ENCODE data around the gene PKN3.

DNA sequence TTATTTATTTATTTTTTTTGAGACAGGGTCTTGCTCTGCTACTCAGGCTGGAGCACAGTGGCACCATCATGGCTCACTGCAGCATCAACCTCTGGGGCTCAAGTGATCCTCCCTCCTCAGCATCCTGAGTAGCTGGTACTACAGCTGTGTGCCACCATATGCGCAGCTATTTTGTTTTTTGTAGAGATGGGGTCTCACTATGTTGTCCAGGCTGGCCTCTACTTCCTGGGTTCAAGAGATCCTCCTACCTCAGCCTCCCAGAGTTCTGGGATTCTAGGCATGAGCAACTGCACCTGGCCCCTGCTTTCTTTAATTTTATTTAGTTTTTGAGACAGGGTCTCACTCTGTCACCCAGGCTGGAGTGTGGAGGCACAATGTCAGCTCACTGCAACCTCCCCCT lies 41.1 kb downstream of the PKN3 start:
- TF ChIP-seq, protein P1, sequence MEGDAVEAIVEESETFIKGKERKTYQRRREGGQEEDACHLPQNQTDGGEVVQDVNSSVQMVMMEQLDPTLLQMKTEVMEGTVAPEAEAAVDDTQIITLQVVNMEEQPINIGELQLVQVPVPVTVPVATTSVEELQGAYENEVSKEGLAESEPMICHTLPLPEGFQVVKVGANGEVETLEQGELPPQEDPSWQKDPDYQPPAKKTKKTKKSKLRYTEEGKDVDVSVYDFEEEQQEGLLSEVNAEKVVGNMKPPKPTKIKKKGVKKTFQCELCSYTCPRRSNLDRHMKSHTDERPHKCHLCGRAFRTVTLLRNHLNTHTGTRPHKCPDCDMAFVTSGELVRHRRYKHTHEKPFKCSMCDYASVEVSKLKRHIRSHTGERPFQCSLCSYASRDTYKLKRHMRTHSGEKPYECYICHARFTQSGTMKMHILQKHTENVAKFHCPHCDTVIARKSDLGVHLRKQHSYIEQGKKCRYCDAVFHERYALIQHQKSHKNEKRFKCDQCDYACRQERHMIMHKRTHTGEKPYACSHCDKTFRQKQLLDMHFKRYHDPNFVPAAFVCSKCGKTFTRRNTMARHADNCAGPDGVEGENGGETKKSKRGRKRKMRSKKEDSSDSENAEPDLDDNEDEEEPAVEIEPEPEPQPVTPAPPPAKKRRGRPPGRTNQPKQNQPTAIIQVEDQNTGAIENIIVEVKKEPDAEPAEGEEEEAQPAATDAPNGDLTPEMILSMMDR (IDR thresholded peaks at IDR 0.05; ENCODE audit: low read length): no peak
- TF ChIP-seq EZH2 (IDR thresholded peaks at IDR 0.05; ENCODE audit: borderline replicate concordance, low read length): no peak

All from OCI-LY1 (cell line).